ENCODE data around the gene NETO2. TPM values are rescaled to one million over a fixed set of nuclear protein-coding genes. Genes with fewer than 3 reads are reported as not detected.
"Not testable (repeated sequence)": the region's sequence is repeated elsewhere in the genome, so short reads cannot be mapped to it uniquely, and the experiment has no call there.

The NETO2 gene
- total and polyA plus RNA-seq, 10 of the 15 experiments (the other 5 are each of a cell fraction or from before 2014, with no cell fraction given): 8.5 to 53.1 (median 27.0) TPM

DNA sequence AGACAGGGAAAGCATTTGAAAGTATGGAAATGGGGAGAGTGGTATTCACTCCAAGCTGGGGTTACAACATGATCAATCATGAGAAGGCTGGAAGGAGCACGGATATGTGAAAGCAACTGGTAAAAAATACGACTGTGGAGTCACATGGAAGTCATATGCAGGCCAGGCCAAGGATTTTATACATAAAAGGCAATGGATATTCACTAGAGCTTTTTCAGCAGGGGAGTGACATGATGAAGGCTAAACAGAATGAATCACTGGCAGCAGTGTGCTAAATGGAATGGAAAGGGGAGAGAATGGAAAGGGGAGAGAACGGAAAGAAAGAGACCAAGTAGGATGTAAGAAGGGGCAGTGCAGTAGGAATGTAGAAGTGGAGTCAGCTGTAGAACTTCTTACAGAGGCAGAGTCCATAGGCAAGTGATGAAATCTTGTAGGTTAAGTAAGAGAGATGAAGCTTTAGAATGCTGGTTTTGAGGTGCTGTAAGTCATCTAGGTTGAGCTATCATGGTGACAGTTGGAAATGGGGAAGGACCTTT, 13.0 kb upstream of the NETO2 start:
- intact Hi-C loops (cut with micrococcal nuclease; ENCODE audit: unreplicated experiment) (no loop called here), in situ Hi-C loops (cut with MboI) (no loop called here)
- FAIRE-seq (no peak), DNase-seq (ENCODE audit: low read depth, low spot score) (no peak), ATAC-seq (no peak)
- Histone ChIP-seq H3K79me2 (ENCODE audit: control insufficient read depth, insufficient read depth, low read length) (no peaks in the 10 kb centered on the region), H2AFZ (ENCODE audit: control insufficient read depth, low read depth, low read length) (no peak overlapping the region), H3K4me3 (no peak overlapping the region), H3K9ac (ENCODE audit: control insufficient read depth, insufficient read depth, low read length) (no peak overlapping the region), H3K27me3 (replicated peaks in 1 of 2; ENCODE audit: control insufficient read depth in 2 of 2, insufficient read depth in 2 of 2, low read length in 1 of 2) (no peaks in the 10 kb centered on the region), H3K27ac (ENCODE audit: control insufficient read depth, insufficient read depth) (no peak overlapping the region), H3K4me2 (ENCODE audit: control insufficient read depth, insufficient read depth) (no peak overlapping the region), H3K4me1 (ENCODE audit: control insufficient read depth, insufficient read depth, low read length) (no peaks in the 10 kb centered on the region), H4K20me1 (ENCODE audit: control insufficient read depth, insufficient read depth) (no peaks in the 10 kb centered on the region), H3K9me3 (replicated peaks; ENCODE audit: control insufficient read depth, insufficient read depth, low read length) (no peaks in the 10 kb centered on the region; the same call in 2 of the 3 replicates), H3K36me3 (ENCODE audit: control insufficient read depth in 2 of 2, insufficient read depth in 2 of 2, low read length in 1 of 2) (no peaks in the 10 kb centered on the region; a peak in 2 of 4 replicates)
- ChIA-PET CTCF (interaction anchor here (0.8 to 0.9 kb wide), 2 partner anchors 12 to 1012 kb away, joined by 3 to 4 read pairs; partner anchors contain the start of gene NETO2), SMC1A (ENCODE audit: uncharacterized antibody, unreplicated experiment) (interaction anchor here (2.9 kb wide), 1 partner anchor 11 kb away, joined by 9 read pairs; no protein-coding TSS in a partner anchor), POLR2A (no interaction called here), RAD21 (ENCODE audit: unreplicated experiment) (no interaction called here)
- TF ChIP-seq SUPT20H (IDR thresholded peaks at IDR 0.05; ENCODE audit: borderline replicate concordance, control insufficient read depth, low read depth, low read length): no peak
- no peak for TF ChIP-seq NR2F1 (conservative IDR thresholded peaks at IDR 0.05)
- no peak for TF ChIP-seq NKRF (conservative IDR thresholded peaks at IDR 0.05)
- TF ChIP-seq WRNIP1 (IDR thresholded peaks at IDR 0.05; ENCODE audit: borderline replicate concordance, low read depth, low read length): no peak
- TF ChIP-seq POU2F2 (IDR thresholded peaks at IDR 0.05; ENCODE audit: borderline replicate concordance, low read depth, low read length): no peak
- no peak for TF ChIP-seq BACH1 (IDR thresholded peaks at IDR 0.05; ENCODE audit: borderline replicate concordance)
- no peak for TF ChIP-seq MAX (IDR thresholded peaks at IDR 0.05; ENCODE audit: low read depth, low read length)
- BruUV-seq (replicated peaks): no TSS peak
- WGBS (ENCODE audit: insufficient coverage, insufficient replicate concordance, low lambda C conversion rate, missing lambda C conversion rate): 87% methylated on average over 3 of the region's 3 CpGs

- H3K79me2 ChIP-seq (ENCODE audit: control insufficient read depth, insufficient read depth, low read length); RAD21 ChIA-PET (ENCODE audit: unreplicated experiment); H3K9me3 ChIP-seq (replicated peaks; ENCODE audit: control insufficient read depth, insufficient read depth, low read length); ATAC-seq; intact Hi-C loops (cut with micrococcal nuclease; ENCODE audit: unreplicated experiment); BruUV-seq (replicated peaks); H4K20me1 ChIP-seq (ENCODE audit: control insufficient read depth, insufficient read depth); POLR2A ChIA-PET; H2AFZ ChIP-seq (ENCODE audit: control insufficient read depth, low read depth, low read length); H3K4me2 ChIP-seq (ENCODE audit: control insufficient read depth, insufficient read depth); H3K27ac ChIP-seq (ENCODE audit: control insufficient read depth, insufficient read depth); H3K4me1 ChIP-seq (ENCODE audit: control insufficient read depth, insufficient read depth, low read length); H3K36me3 ChIP-seq (ENCODE audit: control insufficient read depth in 2 of 2, insufficient read depth in 2 of 2, low read length in 1 of 2); H3K9ac ChIP-seq (ENCODE audit: control insufficient read depth, insufficient read depth, low read length); H3K27me3 ChIP-seq (replicated peaks in 1 of 2; ENCODE audit: control insufficient read depth in 2 of 2, insufficient read depth in 2 of 2, low read length in 1 of 2); H3K4me3 ChIP-seq; DNase-seq (ENCODE audit: low read depth, low spot score); in situ Hi-C loops (cut with MboI); FAIRE-seq; SMC1A ChIA-PET (ENCODE audit: uncharacterized antibody, unreplicated experiment): not testable (repeated sequence)
- WGBS (ENCODE audit: insufficient coverage, insufficient replicate concordance, low lambda C conversion rate, missing lambda C conversion rate): over 99% methylated on average over 9 of the region's 9 CpGs
- CTCF ChIA-PET: interaction anchor here (1.6 kb wide), 1 partner anchor 115 kb away, joined by 6 read pairs; no protein-coding TSS in a partner anchor
Measured at GRCh38 chr16:47152501-47152900, 8.8 kb upstream of the NETO2 start.

Data from GM12878 (cell line).